Measurements from ENCODE around the gene GM2A. TPM values are rescaled to one million over a fixed set of nuclear protein-coding genes. Genes with fewer than 3 reads are reported as not detected.
"Not testable (repeated sequence)": the region's sequence is repeated elsewhere in the genome, so short reads cannot be mapped to it uniquely, and the experiment has no call there.

Gene GM2A
- total RNA-seq, 1 experiment from 2014 or later = 29.4 TPM

DNA sequence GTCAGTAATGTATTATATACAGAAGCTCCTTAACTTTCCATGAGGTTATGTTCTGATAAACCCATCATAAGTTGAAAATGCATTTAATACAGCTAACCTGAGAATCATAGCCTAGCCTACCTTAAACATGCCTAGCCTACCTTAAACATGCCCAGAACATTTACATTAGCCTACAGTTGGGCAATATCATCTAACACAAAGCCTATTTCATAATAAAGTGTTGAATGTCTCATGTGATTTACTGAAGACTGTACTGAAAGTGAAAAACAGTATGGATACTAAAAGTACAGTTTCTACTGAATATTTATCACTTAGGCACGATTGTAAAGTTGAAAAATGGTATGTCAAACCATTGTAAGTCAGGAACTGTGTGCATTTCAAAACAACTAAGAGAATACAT lies 1.6 kb downstream of the GM2A start:
- Histone ChIP-seq H3K4me3 (ENCODE audit: insufficient read depth, low read depth, low read length) (no peak overlapping the region), H3K27me3 (ENCODE audit: control insufficient read depth, insufficient read depth, low read length) (no peaks in the 10 kb centered on the region)

GRCh38 chr5:151254990-151255389 lies 2.0 kb downstream of the GM2A start:
- DNase-seq; H3K27me3 ChIP-seq (ENCODE audit: control insufficient read depth, insufficient read depth, low read length); H3K4me3 ChIP-seq (ENCODE audit: insufficient read depth, low read depth, low read length); H3K36me3 ChIP-seq (replicated peaks; ENCODE audit: control insufficient read depth, insufficient read depth, low read length): not testable (repeated sequence)

More for the DNA sequence above, 1.6 kb downstream of the GM2A start:
- H3K36me3 ChIP-seq (replicated peaks; ENCODE audit: control insufficient read depth, insufficient read depth, low read length) = no peaks in the 10 kb centered on the region
- DNase-seq = no peak

GRCh38 chr5:151255621-151256286 lies 2.8 kb downstream of the GM2A start:
- no peaks in the 10 kb centered on the region for H3K36me3 ChIP-seq (replicated peaks; ENCODE audit: control insufficient read depth, insufficient read depth, low read length)
- DNase-seq = no peak
- H3K4me3 ChIP-seq (ENCODE audit: insufficient read depth, low read depth, low read length) = no peak overlapping the region
- no peaks in the 10 kb centered on the region for H3K27me3 ChIP-seq (ENCODE audit: control insufficient read depth, insufficient read depth, low read length)

DNA sequence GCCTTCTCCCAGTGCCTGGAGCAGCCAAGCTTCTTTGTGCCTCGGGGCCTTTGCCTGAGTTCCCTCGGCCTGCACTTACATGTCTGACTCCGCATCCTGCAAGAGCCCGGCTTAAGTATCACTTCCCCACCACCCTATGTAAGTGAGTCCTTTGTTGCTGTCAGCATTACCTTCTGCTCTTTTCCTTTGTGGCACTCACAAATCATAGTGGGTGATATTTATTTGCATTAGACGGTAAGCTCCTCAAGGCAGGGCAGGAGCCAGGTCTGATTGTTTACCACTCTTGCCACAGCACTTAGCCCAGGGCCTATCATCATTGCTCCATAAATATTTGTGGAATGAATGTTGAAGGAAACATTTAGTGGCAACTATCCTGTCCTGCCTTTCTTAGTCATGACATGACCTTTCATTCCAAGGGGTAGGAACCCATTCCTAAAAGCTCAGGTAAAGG lies 4.8 kb downstream of the GM2A start:
- Histone ChIP-seq H3K36me3 (replicated peaks; ENCODE audit: control insufficient read depth, insufficient read depth, low read length) (no peaks in the 10 kb centered on the region), H3K4me3 (ENCODE audit: insufficient read depth, low read depth, low read length) (no peak overlapping the region)

DNA sequence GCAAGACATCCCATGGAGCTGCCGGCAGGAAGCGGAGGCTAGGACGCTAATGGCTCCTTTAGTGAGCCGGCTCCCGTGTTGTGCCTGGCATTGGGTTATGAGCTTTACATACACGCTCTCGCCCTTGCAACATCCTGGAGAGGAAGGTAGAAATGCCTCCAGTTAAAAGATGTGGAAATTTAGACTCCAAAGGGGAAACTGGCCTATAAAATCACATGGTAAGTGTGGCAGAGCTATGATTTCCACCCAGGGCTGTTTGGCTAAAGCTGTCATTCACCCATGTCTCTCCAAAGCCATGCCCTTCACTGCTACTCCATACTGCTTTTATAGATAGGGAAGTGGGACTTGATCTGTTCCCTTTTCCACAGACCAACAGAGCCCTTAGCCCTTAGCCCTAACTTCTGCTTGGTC lies 5.2 kb downstream of the GM2A start:
- no peak overlapping the region for H3K4me3 ChIP-seq (ENCODE audit: insufficient read depth, low read depth, low read length)
- no peak for DNase-seq
- no peaks in the 10 kb centered on the region for H3K36me3 ChIP-seq (replicated peaks; ENCODE audit: control insufficient read depth, insufficient read depth, low read length)
- no peaks in the 10 kb centered on the region for H3K27me3 ChIP-seq (ENCODE audit: control insufficient read depth, insufficient read depth, low read length)

More for the DNA sequence above, 4.8 kb downstream of the GM2A start:
- DNase-seq = no peak
- no peaks in the 10 kb centered on the region for H3K27me3 ChIP-seq (ENCODE audit: control insufficient read depth, insufficient read depth, low read length)

DNA sequence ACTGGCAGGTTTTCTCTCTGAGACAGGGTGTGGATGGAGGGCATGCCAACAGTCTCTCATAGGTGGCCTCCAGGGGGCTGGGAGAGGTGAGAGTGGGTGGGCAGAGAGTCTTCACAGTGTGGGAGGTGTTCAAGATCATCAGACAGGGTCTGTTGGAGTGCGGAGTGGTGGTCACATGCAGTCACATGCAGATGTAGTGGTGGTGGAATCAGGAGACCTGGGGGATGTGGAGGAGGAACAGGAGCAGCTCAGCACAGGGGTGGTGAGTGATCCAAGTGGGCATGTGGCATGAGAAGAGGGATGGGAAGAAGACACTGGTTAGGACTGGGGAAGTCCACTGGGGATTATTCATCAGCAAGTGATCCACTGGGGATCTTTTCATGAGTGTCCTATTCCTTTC lies 5.8 kb downstream of the GM2A start:
- Histone ChIP-seq H3K4me3 (ENCODE audit: insufficient read depth, low read depth, low read length) (no peak overlapping the region), H3K27me3 (ENCODE audit: control insufficient read depth, insufficient read depth, low read length) (no peaks in the 10 kb centered on the region), H3K36me3 (replicated peaks; ENCODE audit: control insufficient read depth, insufficient read depth, low read length) (no peaks in the 10 kb centered on the region)
- DNase-seq = no peak

GRCh38 chr5:151259931-151260330 lies 6.9 kb downstream of the GM2A start:
- no peaks in the 10 kb centered on the region for H3K36me3 ChIP-seq (replicated peaks; ENCODE audit: control insufficient read depth, insufficient read depth, low read length)
- no peaks in the 10 kb centered on the region for H3K27me3 ChIP-seq (ENCODE audit: control insufficient read depth, insufficient read depth, low read length)
- no peak for DNase-seq
- no peak overlapping the region for H3K4me3 ChIP-seq (ENCODE audit: insufficient read depth, low read depth, low read length)

DNA sequence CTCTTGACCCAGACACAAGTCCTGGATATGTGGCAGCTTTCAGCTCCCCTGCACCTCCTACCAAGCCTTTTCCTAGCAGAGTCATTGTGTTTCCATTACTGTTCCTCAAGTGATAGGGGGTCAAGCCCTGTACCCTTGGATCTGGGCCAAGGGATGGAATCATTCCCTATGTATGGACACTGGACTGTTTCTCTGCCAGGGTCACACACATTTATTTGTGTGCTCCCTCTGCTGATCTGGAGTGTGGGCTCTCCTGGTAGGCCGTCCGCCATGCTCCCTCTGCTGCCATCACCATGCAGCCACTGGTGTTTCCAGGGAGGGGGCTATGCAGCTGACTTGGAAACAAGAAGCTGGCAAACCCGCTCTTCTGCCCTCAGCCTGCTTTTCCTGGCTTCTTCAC lies 9.5 kb downstream of the GM2A start:
- DNase-seq = no peak
- peaks cover 2% of the 10 kb centered on the region for H3K36me3 ChIP-seq (replicated peaks; ENCODE audit: control insufficient read depth, insufficient read depth, low read length)
- no peaks in the 10 kb centered on the region for H3K27me3 ChIP-seq (ENCODE audit: control insufficient read depth, insufficient read depth, low read length)
- no peak overlapping the region for H3K4me3 ChIP-seq (ENCODE audit: insufficient read depth, low read depth, low read length)

DNA sequence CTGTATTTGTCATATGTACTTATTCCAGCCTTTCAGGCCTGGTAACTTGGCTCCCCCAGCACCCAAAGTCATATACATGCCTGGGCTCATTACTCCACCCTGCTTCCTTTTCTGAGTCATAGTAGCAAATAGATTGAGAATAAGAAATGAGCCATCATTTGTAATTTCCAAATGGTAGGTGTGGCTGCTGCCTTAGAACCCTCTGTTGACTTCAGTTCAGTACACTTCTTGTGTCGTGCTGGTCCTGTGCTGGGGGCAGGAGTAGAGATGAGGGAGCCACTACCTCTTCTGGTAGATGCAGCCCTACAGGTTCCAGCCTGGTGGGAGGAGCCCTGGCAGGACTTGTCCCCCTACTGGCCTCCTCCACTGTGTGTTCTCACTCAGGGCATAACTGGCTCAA lies 11.1 kb downstream of the GM2A start:
- DNase-seq = no peak
- no peak overlapping the region for H3K4me3 ChIP-seq (ENCODE audit: insufficient read depth, low read depth, low read length)
- H3K36me3 ChIP-seq (replicated peaks; ENCODE audit: control insufficient read depth, insufficient read depth, low read length) = peaks cover 2% of the 10 kb centered on the region
- H3K27me3 ChIP-seq (ENCODE audit: control insufficient read depth, insufficient read depth, low read length) = no peaks in the 10 kb centered on the region

DNA sequence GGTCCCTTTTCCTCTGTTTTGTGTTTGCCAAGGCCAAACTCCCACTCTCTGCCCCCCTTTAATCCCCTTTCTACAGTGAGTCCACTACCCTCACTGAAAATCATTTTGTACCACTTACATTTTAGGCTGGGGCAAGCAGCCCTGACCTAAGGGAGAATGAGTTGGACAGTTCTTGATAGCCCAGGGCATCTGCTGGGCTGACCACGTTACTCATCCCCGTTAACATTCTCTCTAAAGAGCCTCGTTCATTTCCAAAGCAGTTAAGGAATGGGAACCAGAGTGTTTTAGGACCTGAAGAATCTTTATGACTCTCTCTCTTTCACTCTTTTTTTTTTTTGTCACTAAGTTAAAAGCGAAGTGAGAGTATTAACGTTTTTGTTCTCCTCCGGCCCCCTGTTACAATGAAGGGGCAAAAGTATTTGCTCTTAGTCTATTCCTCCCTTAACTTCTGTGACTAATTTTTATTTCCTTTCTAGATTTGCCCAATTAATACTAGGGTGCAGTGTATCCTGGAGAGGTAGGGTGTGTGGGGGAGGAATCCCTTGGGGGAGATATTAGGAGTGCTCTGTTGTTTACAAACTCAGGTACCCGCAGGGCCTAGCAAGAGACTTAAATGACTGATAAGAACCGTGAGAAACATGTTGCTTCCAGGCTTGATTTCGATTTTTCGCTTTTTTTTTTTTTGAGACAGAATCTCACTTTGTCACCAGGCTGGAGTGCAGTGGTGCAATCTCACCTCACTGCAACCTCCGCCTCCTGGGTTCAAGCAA lies 14.7 kb downstream of the GM2A start:
- Histone ChIP-seq H3K4me3 (ENCODE audit: insufficient read depth, low read depth, low read length) (no peak overlapping the region), H3K36me3 (replicated peaks; ENCODE audit: control insufficient read depth, insufficient read depth, low read length) (peaks cover 2% of the 10 kb centered on the region), H3K27me3 (ENCODE audit: control insufficient read depth, insufficient read depth, low read length) (no peaks in the 10 kb centered on the region)
- no peak for DNase-seq

DNA sequence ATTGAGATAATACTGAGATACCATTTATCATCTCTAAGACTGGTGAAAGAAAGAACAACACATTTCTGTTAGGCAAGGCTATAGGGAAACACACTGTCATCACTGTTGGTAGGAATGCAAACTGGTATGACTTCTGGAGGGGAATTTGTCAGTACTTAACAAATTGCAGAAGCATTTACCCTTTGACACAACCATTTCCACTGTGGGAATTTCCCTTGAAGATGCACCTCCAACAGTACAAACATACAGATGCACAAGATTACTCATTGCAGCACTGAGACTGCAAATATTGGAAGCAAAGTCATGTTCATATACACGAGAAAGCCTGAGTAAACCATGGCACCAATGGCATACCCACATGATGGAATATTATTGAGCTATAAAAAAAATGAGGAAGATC lies 17.6 kb downstream of the GM2A start:
- Histone ChIP-seq H3K4me3 (ENCODE audit: insufficient read depth, low read depth, low read length) (no peak overlapping the region), H3K27me3 (ENCODE audit: control insufficient read depth, insufficient read depth, low read length) (no peaks in the 10 kb centered on the region), H3K36me3 (replicated peaks; ENCODE audit: control insufficient read depth, insufficient read depth, low read length) (peaks cover 2% of the 10 kb centered on the region)
- no peak for DNase-seq

GRCh38 chr5:151271336-151271735 lies 18.4 kb downstream of the GM2A start:
- H3K27me3 ChIP-seq (ENCODE audit: control insufficient read depth, insufficient read depth, low read length) = no peaks in the 10 kb centered on the region
- no peak overlapping the region for H3K4me3 ChIP-seq (ENCODE audit: insufficient read depth, low read depth, low read length)
- DNase-seq = no peak
- H3K36me3 ChIP-seq (replicated peaks; ENCODE audit: control insufficient read depth, insufficient read depth, low read length) = peaks cover 2% of the 10 kb centered on the region

DNA sequence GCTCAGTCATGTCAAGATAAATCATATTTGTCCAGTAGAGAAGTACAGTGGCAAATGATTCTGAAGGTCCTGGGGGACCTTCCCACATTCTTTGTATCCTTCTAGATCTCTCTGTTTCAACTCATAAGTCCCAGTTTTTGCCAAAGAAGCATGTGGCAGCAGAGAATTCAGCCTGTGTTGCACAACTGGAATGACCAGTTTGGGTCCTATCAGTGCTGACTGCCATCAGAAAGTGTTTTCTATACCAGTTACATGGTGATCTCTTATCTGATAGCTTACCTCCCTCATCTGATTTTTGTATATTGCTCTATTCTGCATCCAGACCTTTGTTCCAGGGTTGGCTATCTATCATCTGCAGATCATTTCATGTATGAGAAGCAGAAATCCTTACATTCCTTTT lies 21.7 kb downstream of the GM2A start:
- DNase-seq = no peak
- no peaks in the 10 kb centered on the region for H3K36me3 ChIP-seq (replicated peaks; ENCODE audit: control insufficient read depth, insufficient read depth, low read length)

GRCh38 chr5:151275803-151276202 lies 22.8 kb downstream of the GM2A start:
- no peak overlapping the region for H3K4me3 ChIP-seq (ENCODE audit: insufficient read depth, low read depth, low read length)
- no peaks in the 10 kb centered on the region for H3K27me3 ChIP-seq (ENCODE audit: control insufficient read depth, insufficient read depth, low read length)
- H3K36me3 ChIP-seq (replicated peaks; ENCODE audit: control insufficient read depth, insufficient read depth, low read length) = no peaks in the 10 kb centered on the region
- no peak for DNase-seq

More for the DNA sequence above, 21.7 kb downstream of the GM2A start:
- no peaks in the 10 kb centered on the region for H3K27me3 ChIP-seq (ENCODE audit: control insufficient read depth, insufficient read depth, low read length)
- H3K4me3 ChIP-seq (ENCODE audit: insufficient read depth, low read depth, low read length) = no peak overlapping the region

- Histone ChIP-seq H3K36me3 (replicated peaks; ENCODE audit: control insufficient read depth, insufficient read depth, low read length) (no peaks in the 10 kb centered on the region), H3K27me3 (ENCODE audit: control insufficient read depth, insufficient read depth, low read length) (no peaks in the 10 kb centered on the region), H3K4me3 (ENCODE audit: insufficient read depth, low read depth, low read length) (no peak overlapping the region)
- DNase-seq = no peak
These were observed 25.9 kb downstream of the GM2A start for GRCh38 chr5:151278845-151279244.

Measured in H7 (cell line).